Measurements from ENCODE around the gene LIPG. TPM values are rescaled to one million over a fixed set of nuclear protein-coding genes. Genes with fewer than 3 reads are reported as not detected.

LIPG gene
- total RNA-seq, 1 experiment from 2014 or later = 6.1 TPM

DNA sequence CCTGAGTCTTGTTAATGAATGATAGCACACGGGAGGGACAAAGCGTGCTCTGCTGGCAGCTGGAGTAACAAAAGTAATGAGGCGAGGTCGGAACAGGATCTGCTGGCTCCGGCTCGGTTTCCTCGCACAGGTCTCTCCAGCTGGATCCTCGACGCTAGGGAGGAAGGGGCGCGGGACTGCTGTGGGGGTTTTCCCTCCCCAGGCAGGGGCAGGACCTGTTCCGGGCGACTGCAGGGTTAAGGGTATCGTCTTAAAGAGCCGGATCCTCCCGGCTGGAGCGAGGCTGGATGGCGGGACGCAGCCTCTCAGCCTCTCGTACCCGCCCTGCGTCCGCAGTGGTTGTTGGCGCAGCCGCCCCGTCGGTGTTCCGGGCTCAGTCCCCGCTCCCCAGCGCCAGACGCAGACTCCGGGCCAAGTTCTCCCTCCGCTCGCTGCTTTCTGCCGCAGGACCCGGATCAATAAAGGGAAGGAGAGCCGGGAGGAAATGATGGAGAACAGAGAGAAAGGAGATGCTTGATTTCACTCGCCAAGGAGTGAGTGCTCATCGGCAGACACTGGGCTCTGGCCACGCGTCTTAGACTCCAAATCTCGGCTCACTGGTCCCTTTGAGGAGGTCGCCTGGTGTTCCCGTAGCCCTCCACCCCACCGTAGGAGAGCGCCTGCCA lies 1.1 kb upstream of the LIPG start:
- no peak overlapping the region for H2BK5ac ChIP-seq (ENCODE audit: insufficient read length, low read length)
- peaks cover 25% of the 10 kb centered on the region for H3K23me2 ChIP-seq (ENCODE audit: insufficient read length, low read depth, low read length, poor library complexity, severe bottlenecking)
- peak overlapping the region; percentile 84 for H3K14ac ChIP-seq (ENCODE audit: insufficient read depth, low read length)
- H3K18ac ChIP-seq (ENCODE audit: insufficient read length, low read depth, low read length) = peak overlapping the region; percentile 89
- H2BK15ac ChIP-seq (ENCODE audit: low read depth, low read length) = no peak overlapping the region
- no peak overlapping the region for H4K8ac ChIP-seq (replicated peaks; ENCODE audit: insufficient read length, low read depth, low read length)
- Mint-ChIP-seq H3K36me3 (ENCODE audit: insufficient read depth in 1 of 3, low read depth in 3 of 3) (peaks cover 0 to 8% (median 5%) of the 10 kb centered on the region in 3 experiments; a peak in 5 of 7 replicates), H3K27me3 (ENCODE audit: low read depth) (peaks cover 50% of the 10 kb centered on the region), H3K9me3 (peaks cover 8 to 13% of the 10 kb centered on the region in 2 experiments; a peak in 4 of 5 replicates), H3K4me1 (peaks cover 28 to 32% of the 10 kb centered on the region in 2 experiments), H3K4me3 (peak overlapping the region; percentile 84 to 92), H3K27ac (peak overlapping the region in 2 of 3 experiments; percentile 90 to 96; a peak in 4 of 7 replicates)
- H3K27ac ChIP-seq (ENCODE audit: insufficient read length, low read depth, low read length) = no peak overlapping the region
- no peak overlapping the region for H3K23ac ChIP-seq (ENCODE audit: insufficient read length, low read depth, low read length)
- peak overlapping the region; percentile 15 for H3K9ac ChIP-seq (ENCODE audit: extremely low read depth, insufficient read length, low read length)
- peak overlapping the region; percentile 6 for H3K56ac ChIP-seq (ENCODE audit: insufficient read length, low read depth, low read length)
- peak overlapping the region; percentile 59 for H4K91ac ChIP-seq (ENCODE audit: insufficient read length, low read depth, low read length)
- H4K20me1 ChIP-seq (ENCODE audit: control insufficient read depth, insufficient read depth, insufficient read length) = no peaks in the 10 kb centered on the region
- TF ChIP-seq, protein P1, sequence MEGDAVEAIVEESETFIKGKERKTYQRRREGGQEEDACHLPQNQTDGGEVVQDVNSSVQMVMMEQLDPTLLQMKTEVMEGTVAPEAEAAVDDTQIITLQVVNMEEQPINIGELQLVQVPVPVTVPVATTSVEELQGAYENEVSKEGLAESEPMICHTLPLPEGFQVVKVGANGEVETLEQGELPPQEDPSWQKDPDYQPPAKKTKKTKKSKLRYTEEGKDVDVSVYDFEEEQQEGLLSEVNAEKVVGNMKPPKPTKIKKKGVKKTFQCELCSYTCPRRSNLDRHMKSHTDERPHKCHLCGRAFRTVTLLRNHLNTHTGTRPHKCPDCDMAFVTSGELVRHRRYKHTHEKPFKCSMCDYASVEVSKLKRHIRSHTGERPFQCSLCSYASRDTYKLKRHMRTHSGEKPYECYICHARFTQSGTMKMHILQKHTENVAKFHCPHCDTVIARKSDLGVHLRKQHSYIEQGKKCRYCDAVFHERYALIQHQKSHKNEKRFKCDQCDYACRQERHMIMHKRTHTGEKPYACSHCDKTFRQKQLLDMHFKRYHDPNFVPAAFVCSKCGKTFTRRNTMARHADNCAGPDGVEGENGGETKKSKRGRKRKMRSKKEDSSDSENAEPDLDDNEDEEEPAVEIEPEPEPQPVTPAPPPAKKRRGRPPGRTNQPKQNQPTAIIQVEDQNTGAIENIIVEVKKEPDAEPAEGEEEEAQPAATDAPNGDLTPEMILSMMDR (conservative IDR thresholded peaks at IDR 0.05) = no peak
- H3K4me1 ChIP-seq (ENCODE audit: insufficient read depth, low read length) = peaks cover 4% of the 10 kb centered on the region; the same call in 1 of the 2 replicates
- peak overlapping the region; percentile 17 for H2BK12ac ChIP-seq (ENCODE audit: insufficient read length, low read depth, low read length)
- no peak overlapping the region for H3T11ph ChIP-seq (ENCODE audit: low read length)
- no peak overlapping the region for H2AK5ac ChIP-seq (ENCODE audit: insufficient read length, low read length)
- WGBS (ENCODE audit: extremely low coverage, insufficient read length, low lambda C conversion rate) = no CpG with 5 or more reads among the region's 46 CpGs
- H4K5ac ChIP-seq (ENCODE audit: insufficient read length, low read depth, low read length) = peak overlapping the region; percentile 33
- peak; percentile 47 for DNase-seq
- no peak overlapping the region for H2BK120ac ChIP-seq (ENCODE audit: low read depth, low read length, poor library complexity, severe bottlenecking)
- no peaks in the 10 kb centered on the region for H3K9me3 ChIP-seq (ENCODE audit: control insufficient read depth, low read depth, low read length)
- peak overlapping the region; percentile 85 for H3K4me2 ChIP-seq (ENCODE audit: insufficient read depth, insufficient read length, low read length)
- H2BK20ac ChIP-seq (ENCODE audit: low read depth, low read length, poor library complexity, severe bottlenecking) = no peak overlapping the region
- no peak overlapping the region; the same call in 1 of the 2 replicates for H3K4ac ChIP-seq (ENCODE audit: low read depth, low read length)
- no peak overlapping the region for H2AFZ ChIP-seq (ENCODE audit: low read length)
- H3K79me2 ChIP-seq (ENCODE audit: insufficient read depth, low read length) = peaks cover 2% of the 10 kb centered on the region; the same call in 1 of the 2 replicates
- H3K27me3 ChIP-seq (ENCODE audit: insufficient read depth, low read length) = peaks cover 4% of the 10 kb centered on the region; the same call in 1 of the 2 replicates
- H3K79me1 ChIP-seq (ENCODE audit: insufficient read depth, low read depth, low read length, poor library complexity, severe bottlenecking) = no peaks in the 10 kb centered on the region
